IPS-NIHi7 (cell line): ENCODE data around the gene ASCC2.
"Not testable (repeated sequence)": the region's sequence is repeated elsewhere in the genome, so short reads cannot be mapped to it uniquely, and the experiment has no call there.

ENCODE experiments used
- DNase-seq: peaks from one replicate; pipeline ENCODE4 v3.0.0; 2012; ENCODE audit warnings: mixed read lengths; ENCODE audit errors: extremely low spot score

Gene ASCC2

DNA sequence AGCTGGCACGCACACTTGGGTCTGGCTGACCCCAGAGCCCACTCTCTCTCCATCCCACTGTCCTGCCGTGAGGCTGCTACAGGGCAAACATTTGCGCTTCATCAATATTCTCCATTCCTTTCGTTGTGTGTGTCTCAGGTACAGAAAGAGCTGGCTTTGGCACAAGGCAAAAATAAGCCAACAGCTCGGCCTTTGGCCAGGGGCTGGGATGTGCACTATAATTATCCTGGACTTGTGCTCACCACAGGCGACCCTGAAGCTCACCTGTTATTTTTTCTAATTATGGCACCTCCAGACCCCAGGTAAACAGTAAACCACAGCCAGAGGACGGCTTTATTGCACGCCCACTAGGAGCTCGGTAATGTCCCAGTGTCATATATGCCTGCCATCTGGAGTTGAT lies 82.2 kb downstream of the ASCC2 start:
- no peak for DNase-seq

DNA sequence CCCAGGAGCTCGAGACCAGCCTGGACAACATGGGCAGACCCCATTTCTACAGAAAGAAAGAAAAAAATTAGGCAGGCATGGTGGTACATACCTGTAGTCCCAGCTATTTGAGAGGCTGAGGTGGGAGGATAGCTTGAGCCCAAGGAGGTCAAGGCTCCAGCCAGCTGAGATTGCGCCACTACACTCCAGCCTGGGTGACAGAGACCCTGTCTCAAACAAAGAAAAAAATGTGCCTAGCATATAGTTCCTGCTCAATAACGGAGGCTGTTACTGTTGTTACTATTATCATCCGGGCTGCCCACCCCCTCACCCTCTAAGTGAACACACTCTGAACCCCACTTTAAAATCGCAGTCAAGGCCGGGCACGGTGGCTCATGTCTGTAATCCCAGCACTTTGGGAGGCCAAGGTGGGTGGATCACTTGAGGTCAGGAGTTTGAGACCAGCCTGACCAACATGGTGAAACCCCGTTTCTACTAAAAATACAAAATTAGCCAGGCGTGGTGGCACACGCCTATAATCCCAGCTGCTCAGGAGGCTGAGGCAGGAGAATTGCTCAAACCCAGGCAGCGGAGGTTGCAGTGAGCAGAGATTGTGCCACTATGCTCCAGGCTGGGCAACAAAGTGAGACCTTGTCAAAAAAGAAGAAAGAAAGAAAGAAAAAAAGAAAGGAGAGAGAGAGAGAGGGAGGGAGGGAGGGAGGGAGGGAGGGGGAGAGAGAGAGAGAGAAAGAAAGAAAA lies 83.2 kb downstream of the ASCC2 start:
- not testable (repeated sequence) for DNase-seq

DNA sequence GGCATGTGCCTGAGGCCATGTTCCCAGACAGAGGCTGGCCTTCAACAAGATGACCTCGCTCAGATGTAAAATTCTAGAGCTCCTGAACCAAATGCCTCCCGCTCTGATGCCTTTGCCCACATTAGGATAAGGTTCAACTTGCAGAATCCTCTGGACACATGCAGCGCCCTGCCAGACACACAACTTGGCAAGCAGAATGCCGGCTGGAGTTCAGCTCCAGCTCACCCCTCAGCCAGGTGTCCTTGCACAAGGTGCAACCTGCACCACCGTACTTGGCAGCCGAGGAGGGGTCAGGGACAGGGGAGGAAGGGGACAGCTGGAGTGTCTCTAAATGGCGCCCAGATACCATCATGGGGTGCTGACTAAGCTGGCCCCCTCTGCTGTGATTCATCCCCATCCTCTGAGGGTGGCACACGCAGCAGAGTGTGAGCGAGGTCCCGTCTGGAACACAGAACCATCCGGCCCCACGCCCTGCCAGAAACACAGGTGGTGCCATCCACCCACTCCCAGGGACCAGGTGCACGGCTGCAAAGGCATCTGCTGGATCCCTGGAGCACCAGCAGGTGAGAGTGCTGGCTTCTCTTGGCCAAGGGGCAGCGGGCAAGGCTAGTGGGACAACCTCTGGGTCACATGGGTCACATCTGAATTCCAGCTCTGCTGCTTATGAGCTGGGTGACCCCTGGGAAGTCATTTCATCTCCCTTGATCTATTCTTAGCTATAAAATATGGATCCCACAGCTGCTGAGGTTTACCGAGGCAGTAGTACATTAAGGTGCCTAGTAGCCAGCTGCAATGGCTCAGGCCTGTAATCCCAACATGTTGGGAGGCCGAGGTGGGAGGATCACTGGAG lies 84.0 kb downstream of the ASCC2 start:
- no peak for DNase-seq

GRCh38 chr22:29751669-29752068 lies 86.4 kb downstream of the ASCC2 start:
- DNase-seq: no peak

DNA sequence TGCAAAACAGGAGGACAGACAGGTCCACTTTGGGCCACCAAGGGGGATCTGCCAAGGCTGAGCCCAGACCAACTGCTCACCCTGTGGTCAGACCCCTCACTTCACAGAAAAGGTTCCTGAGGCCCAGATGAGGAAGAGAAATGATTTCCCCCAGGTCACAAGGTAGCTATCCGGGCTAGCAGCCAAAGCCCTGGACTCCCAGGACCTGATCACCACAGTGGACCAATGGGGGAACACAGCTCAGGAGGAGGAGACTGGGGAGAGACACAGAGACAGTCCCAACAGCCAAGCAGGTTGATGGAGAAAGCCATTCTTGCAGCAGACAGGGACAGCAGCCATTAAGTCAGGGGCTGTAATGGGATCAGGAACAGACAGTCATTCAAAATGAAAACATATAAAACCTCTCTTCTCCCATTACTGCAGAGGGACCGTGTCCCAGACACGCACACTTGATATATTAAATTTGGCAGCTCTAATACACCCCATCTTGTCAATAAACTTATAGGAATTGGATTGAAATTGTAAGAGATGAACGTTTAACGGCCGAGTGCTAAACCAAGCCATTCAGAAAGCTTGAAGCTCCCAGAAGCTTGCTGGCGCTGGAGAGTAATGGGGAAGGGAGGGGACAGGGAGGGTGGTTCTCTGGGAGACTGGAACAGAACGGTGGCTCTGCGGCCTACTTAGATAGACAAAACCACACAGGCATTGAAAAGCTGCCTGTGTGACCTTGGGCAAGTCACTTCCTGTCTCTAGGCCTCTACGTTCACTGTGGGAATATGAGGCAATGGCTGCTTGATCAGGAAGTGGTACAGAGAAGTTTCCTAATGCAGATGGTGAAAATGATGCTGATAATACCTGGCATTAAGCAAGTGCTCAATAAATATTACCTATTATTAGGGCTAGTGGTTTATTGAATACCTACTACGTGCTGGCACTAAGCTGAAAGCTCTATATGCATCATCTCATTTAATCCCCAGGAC lies 87.2 kb downstream of the ASCC2 start:
- no peak for DNase-seq

DNA sequence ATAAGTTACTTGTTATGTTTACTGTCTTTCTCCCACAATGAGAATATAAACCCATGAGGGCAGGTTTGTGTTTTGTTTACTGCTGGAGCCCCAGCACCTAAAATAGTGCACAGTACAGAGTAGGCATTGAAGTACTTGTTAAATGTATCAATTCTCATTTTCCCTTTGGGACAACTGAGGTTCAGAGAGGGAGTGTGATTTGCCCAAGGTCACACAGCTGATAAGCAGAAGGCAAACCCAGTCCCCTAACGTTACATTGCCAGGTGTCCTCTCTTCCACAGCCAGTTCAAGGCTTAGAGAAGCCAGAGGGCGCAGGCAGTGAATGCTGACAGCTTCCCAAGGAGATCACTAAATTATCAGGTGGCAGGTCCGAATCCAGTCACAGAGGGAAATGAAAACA lies 88.0 kb downstream of the ASCC2 start:
- no peak for DNase-seq

GRCh38 chr22:29748248-29748893 lies 89.7 kb downstream of the ASCC2 start:
- no peak for DNase-seq

DNA sequence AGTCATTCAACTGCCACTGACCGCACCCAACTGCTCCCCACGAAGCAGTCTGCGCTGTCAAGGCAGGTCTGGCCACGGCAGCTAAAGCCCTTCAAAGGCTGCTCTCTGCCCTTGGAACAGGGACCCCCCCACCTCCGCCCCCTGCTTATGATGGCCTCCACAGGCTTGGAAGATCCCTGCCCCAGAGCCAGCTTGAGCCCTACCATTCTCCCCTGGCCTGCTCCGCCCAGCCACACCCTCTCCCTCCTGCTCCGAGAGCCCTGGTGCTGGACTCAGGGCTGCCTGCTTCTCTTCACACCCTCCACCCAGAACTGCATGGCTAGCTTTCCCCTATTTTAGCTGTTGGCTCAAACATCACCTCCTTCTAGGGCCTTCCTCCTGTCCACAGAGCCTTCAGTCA lies 90.2 kb downstream of the ASCC2 start:
- DNase-seq: no peak

- no peak for DNase-seq
Measured at GRCh38 chr22:29744902-29745301, 93.2 kb downstream of the ASCC2 start.

- no peak for DNase-seq
Measured at GRCh38 chr22:29742326-29742725, 95.7 kb downstream of the ASCC2 start.

DNA sequence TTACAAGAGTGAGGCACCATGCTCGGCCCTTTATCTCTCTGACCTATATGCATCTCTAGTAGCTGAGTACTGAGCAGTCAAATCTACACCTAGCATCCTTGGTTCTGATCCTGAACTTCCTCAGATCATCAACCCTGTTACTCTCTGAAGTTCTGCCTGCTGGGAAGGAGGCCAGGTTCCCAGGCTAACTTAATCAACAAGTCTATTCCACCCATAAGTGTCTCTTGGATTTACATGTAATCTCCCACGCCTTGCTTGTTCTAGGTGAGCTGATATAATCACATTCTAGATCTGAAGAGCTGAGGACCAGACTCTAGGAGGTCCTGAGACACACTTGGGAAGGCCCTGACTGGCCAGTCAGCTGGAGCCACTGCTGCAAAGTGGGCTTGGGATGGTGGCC lies 96.1 kb downstream of the ASCC2 start:
- no peak for DNase-seq

DNA sequence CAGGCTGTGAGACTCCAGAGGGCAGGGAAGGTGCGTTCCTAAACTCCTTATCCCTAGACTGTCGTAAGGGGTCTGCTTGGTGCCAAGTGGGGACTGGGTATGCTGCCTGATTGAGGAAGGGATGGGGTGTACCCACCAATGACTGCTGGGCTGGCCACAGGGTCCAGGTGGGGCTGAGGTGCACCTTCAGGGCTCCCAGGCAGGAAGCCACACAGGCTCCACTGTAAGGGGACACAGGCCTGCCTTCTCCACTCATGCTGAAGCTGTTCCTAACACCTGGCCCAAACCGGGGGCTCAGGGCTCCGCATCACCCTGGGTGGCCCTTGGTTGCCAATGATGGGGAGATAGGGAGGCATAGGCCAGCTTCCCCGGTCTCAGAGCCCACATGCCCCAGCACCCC lies 97.9 kb downstream of the ASCC2 start:
- DNase-seq: no peak

DNA sequence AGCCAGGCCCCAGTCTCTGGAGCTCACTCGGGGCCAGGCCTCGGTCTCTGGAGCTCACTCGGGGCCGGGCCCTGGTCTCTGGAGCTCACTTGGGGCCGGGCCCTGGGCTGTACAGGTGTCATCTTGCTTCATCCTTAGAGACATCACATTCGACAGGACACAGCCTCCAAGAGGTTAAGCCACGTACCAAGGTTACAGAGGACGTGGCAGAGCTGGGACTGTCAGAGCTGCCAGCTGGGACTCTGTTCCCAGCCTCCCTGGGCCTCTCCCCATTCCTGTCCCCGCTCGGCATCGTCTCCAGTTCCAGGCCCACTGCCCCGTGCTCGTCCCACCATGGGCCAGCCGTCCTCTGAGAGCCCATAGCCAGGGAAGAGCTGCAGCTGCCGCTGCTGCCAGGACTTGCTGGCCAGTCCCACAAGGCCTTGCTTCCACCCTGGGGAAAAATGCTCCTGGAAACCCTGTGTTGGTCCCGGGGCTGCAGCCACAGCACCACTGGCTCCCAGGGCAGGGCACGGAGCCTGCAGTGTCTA lies 98.7 kb downstream of the ASCC2 start:
- DNase-seq: no peak
